DND-41 (cell line): Measurements from ENCODE around the gene LRP8.

ENCODE experiments used
- ATAC-seq: fragments of 200-7000 bp; cut with Tn5 transposase; 3 replicates; pipeline ENCODE4 v1.9.1; 2021; ENCODE audit warnings: low read depth; ENCODE audit not compliant: insufficient read depth
- DNase-seq: peaks from one replicate; pipeline ENCODE4 v3.0.0-alpha.2; 2020
- H2AFZ ChIP-seq: 2 replicates; pipeline ENCODE4 v1.6.0; 2012; ENCODE audit warnings: low read depth, low read length
- H3K27ac ChIP-seq: 2 replicates; pipeline ENCODE4 v1.5.1; 2012; ENCODE audit warnings: low read length, inconsistent platforms
- H3K27me3 ChIP-seq: fragments of 200-600 bp; sonication (generic); 2 replicates; pipeline ENCODE4 v1.6.0; 2012; ENCODE audit warnings: low read length, mild to moderate bottlenecking, inconsistent platforms; ENCODE audit not compliant: insufficient read depth, poor library complexity
- H3K36me3 ChIP-seq: 2 replicates; pipeline ENCODE4 v1.5.1; 2012; ENCODE audit warnings: low read length, inconsistent platforms; ENCODE audit not compliant: insufficient read depth
- H3K4me1 ChIP-seq: 2 replicates; pipeline ENCODE4 v1.5.1; 2012; ENCODE audit warnings: mild to moderate bottlenecking, low read length; ENCODE audit not compliant: insufficient read depth
- H3K4me2 ChIP-seq: 2 replicates; pipeline ENCODE4 v1.6.0; 2012; ENCODE audit warnings: mild to moderate bottlenecking, moderate library complexity, low read length, inconsistent platforms; ENCODE audit not compliant: insufficient read depth
- H3K4me3 ChIP-seq, 2 experiments: fragments of 200-600 bp in 1 of 2; shearing (Covaris generic) in 1 of 2; 2 replicates each; pipeline ENCODE4 v1.5.1; 2012 to 2016; ENCODE audit warnings: inconsistent platforms in 2 of 2, low read length in 2 of 2, mild to moderate bottlenecking in 2 of 2, low read depth in 1 of 2, moderate library complexity in 1 of 2
- H3K79me2 ChIP-seq: 2 replicates; pipeline ENCODE4 v1.6.0; 2012; ENCODE audit warnings: low read length, inconsistent platforms; ENCODE audit not compliant: insufficient read depth
- H3K9ac ChIP-seq: 2 replicates; pipeline ENCODE4 v1.6.0; 2012; ENCODE audit warnings: low read depth, mild to moderate bottlenecking, inconsistent platforms, low read length, moderate library complexity
- H3K9me3 ChIP-seq: 2 replicates; pipeline ENCODE4 v1.5.1; 2012; ENCODE audit warnings: low read length, moderate library complexity, mild to moderate bottlenecking, inconsistent platforms; ENCODE audit not compliant: insufficient read depth, severe bottlenecking
- H4K20me1 ChIP-seq: 2 replicates; pipeline ENCODE4 v1.6.0; 2012; ENCODE audit warnings: low read length; ENCODE audit not compliant: insufficient read depth
- CTCF ChIP-seq: IDR thresholded peaks from 2 replicates; pipeline ENCODE4 v1.5.1; 2012; ENCODE audit warnings: borderline replicate concordance, low read length, moderate library complexity, mild to moderate bottlenecking; ENCODE audit not compliant: poor library complexity, severe bottlenecking; ENCODE audit errors: extremely low read depth
- EZH2 ChIP-seq: IDR thresholded peaks from 3 replicates; pipeline ENCODE4 v1.6.1; 2012; ENCODE audit warnings: borderline replicate concordance, low read depth, mild to moderate bottlenecking, moderate library complexity, low read length, inconsistent platforms; ENCODE audit not compliant: severe bottlenecking

Gene LRP8

DNA sequence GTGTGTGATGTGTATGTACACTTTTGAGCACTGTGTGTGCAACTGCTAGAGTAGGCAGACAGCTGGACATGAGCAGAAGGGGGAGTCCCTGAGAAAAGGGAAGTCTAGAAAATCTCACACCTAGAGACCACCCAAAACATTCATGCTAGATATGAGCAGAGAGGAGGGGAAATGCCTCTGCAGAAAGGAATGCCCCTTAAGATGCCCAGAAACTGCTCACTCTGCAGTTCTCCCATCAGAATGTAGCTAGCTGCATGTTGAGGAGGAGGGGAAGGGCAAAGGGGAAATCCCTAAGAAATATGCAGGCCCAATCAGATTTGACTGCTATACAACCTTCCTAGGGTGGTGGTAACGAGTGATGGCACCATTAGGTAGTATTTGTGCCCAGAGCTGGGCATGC lies 57.8 kb downstream of the LRP8 start:
- Histone ChIP-seq H4K20me1 (peaks cover 26% of the 10 kb centered on the region), H3K79me2 (no peaks in the 10 kb centered on the region), H3K36me3 (peaks cover 97% of the 10 kb centered on the region), H3K9ac (no peak overlapping the region), H3K4me3 (no peak overlapping the region), H3K4me2 (no peak overlapping the region), H3K9me3 (no peaks in the 10 kb centered on the region), H3K27me3 (no peaks in the 10 kb centered on the region), H3K27ac (no peak overlapping the region), H2AFZ (no peak overlapping the region), H3K4me1 (no peaks in the 10 kb centered on the region)
- no peak for ATAC-seq
- TF ChIP-seq CTCF (no peak), EZH2 (no peak)
- DNase-seq = no peak

- H3K4me2 ChIP-seq = no peak overlapping the region
- H2AFZ ChIP-seq = no peak overlapping the region
- no peak overlapping the region for H3K4me3 ChIP-seq
- H4K20me1 ChIP-seq = peaks cover 23% of the 10 kb centered on the region; the same call in 1 of the 2 replicates
- no peaks in the 10 kb centered on the region for H3K27me3 ChIP-seq
- no peak overlapping the region for H3K27ac ChIP-seq
- ATAC-seq (no peak), DNase-seq (no peak)
- H3K79me2 ChIP-seq = no peaks in the 10 kb centered on the region
- no peaks in the 10 kb centered on the region for H3K4me1 ChIP-seq
- H3K9ac ChIP-seq = no peak overlapping the region
- H3K9me3 ChIP-seq = no peaks in the 10 kb centered on the region
- TF ChIP-seq EZH2 = no peak
- TF ChIP-seq CTCF = no peak
- peaks cover 97% of the 10 kb centered on the region for H3K36me3 ChIP-seq
Observed at GRCh38 chr1:53267761-53268160, 60.1 kb downstream of the LRP8 start.

DNA sequence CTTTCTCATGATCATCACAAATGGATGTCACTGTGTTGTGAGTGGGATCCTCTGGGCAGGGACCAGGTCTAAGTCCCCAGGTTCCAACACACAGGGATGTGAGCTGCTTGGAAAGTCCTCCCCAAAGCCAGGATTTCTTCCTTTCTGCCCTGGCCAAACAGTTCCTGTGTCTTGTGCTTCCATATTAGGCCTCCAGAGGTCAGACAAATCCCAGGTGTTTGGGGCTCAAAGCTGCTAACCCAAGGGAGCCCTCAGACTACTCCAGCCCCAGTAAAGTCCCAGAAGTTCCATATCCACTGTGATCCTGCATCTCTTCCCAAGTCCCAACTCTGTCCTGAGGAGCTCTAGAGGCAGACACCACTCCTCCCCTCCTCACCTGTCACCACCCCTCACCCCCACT lies 61.8 kb downstream of the LRP8 start:
- Histone ChIP-seq H3K27me3 (no peaks in the 10 kb centered on the region), H3K4me3 (no peak overlapping the region), H3K4me1 (no peaks in the 10 kb centered on the region), H3K27ac (no peak overlapping the region), H3K9ac (no peak overlapping the region), H3K79me2 (no peaks in the 10 kb centered on the region), H3K4me2 (no peak overlapping the region), H2AFZ (no peak overlapping the region), H3K9me3 (no peaks in the 10 kb centered on the region), H3K36me3 (peaks cover 97% of the 10 kb centered on the region), H4K20me1 (peaks cover 13% of the 10 kb centered on the region; the same call in 1 of the 2 replicates)
- DNase-seq (no peak), ATAC-seq (0 out of 3 replicates have a peak, but pooled peaks have one; percentile 32)
- TF ChIP-seq CTCF = peak; percentile 41
- no peak for TF ChIP-seq EZH2

GRCh38 chr1:53265581-53265980 lies 62.3 kb downstream of the LRP8 start:
- Histone ChIP-seq H3K79me2 (no peaks in the 10 kb centered on the region), H3K9me3 (no peaks in the 10 kb centered on the region), H3K27ac (no peak overlapping the region), H3K4me1 (no peaks in the 10 kb centered on the region), H2AFZ (no peak overlapping the region), H3K27me3 (no peaks in the 10 kb centered on the region), H3K4me3 (no peak overlapping the region), H3K9ac (no peak overlapping the region), H3K36me3 (peaks cover 97% of the 10 kb centered on the region), H3K4me2 (no peak overlapping the region), H4K20me1 (peaks cover 17% of the 10 kb centered on the region; the same call in 1 of the 2 replicates)
- no peak for TF ChIP-seq CTCF
- TF ChIP-seq EZH2 = no peak
- DNase-seq (no peak), ATAC-seq (no peak)
